NB4 (cell line): ENCODE measurements around the gene NEFH.

Experiments
- DNase-seq: peaks from one replicate; pipeline ENCODE4 v3.0.0; 2010; ENCODE audit warnings: low read depth
- H3K4me3 ChIP-seq: one replicate; pipeline ENCODE4 v1.5.1; 2011; ENCODE audit warnings: mild to moderate bottlenecking, low read depth, low read length, moderate library complexity
- MAX ChIP-seq: IDR thresholded peaks from 2 replicates; pipeline ENCODE4 v1.6.1; 2011; ENCODE audit warnings: low read depth, low read length
- MYC ChIP-seq: IDR thresholded peaks from 2 replicates; pipeline ENCODE4 v1.6.1; 2011; ENCODE audit warnings: low read depth, low read length
- POLR2A ChIP-seq: IDR thresholded peaks from 2 replicates; pipeline ENCODE4 v1.6.1; 2011; ENCODE audit warnings: mild to moderate bottlenecking; ENCODE audit not compliant: insufficient read length; ENCODE audit errors: extremely low read depth
- TF ChIP-seq, protein P1 (sequence below): IDR thresholded peaks from one replicate; pipeline ENCODE4 v1.5.1; 2012; ENCODE audit warnings: low read depth, low read length

The NEFH gene

GRCh38 chr22:29510542-29510941 is 30.5 kb downstream of the NEFH start:
- TF ChIP-seq MAX = no peak
- TF ChIP-seq, protein P1, sequence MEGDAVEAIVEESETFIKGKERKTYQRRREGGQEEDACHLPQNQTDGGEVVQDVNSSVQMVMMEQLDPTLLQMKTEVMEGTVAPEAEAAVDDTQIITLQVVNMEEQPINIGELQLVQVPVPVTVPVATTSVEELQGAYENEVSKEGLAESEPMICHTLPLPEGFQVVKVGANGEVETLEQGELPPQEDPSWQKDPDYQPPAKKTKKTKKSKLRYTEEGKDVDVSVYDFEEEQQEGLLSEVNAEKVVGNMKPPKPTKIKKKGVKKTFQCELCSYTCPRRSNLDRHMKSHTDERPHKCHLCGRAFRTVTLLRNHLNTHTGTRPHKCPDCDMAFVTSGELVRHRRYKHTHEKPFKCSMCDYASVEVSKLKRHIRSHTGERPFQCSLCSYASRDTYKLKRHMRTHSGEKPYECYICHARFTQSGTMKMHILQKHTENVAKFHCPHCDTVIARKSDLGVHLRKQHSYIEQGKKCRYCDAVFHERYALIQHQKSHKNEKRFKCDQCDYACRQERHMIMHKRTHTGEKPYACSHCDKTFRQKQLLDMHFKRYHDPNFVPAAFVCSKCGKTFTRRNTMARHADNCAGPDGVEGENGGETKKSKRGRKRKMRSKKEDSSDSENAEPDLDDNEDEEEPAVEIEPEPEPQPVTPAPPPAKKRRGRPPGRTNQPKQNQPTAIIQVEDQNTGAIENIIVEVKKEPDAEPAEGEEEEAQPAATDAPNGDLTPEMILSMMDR = no peak
- TF ChIP-seq MYC = no peak
- TF ChIP-seq POLR2A = no peak
- no peak overlapping the region for H3K4me3 ChIP-seq
- DNase-seq = no peak

GRCh38 chr22:29511126-29511862 is 31.3 kb downstream of the NEFH start:
- H3K4me3 ChIP-seq = no peak overlapping the region
- TF ChIP-seq MAX = no peak
- TF ChIP-seq, protein P1 = no peak
- no peak for TF ChIP-seq POLR2A
- no peak for TF ChIP-seq MYC
- no peak for DNase-seq

DNA sequence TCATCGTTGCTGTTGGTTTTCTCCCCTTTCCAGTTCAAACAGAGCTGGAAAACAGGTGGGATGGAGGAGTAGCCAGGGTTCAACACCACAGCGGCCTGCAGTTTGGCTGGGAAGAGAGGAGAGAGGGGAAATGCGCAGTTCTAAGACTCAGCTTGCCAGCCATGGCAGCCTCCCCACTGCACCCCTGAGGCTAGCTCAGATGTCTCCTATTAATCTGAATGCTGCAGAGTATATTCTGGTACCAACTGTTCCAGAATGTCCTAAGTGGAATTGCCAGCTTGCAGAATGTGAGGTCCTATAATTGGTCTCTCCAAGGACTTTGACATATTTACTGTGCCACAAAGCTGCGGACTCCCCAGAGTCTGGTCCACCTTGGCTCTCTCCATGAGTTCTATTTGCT is 32.0 kb downstream of the NEFH start:
- TF ChIP-seq MAX (no peak), MYC (no peak), POLR2A (no peak)
- TF ChIP-seq, protein P1 = no peak
- DNase-seq = no peak
- H3K4me3 ChIP-seq = no peak overlapping the region

GRCh38 chr22:29517215-29517908 is 37.3 kb downstream of the NEFH start:
- no peak for DNase-seq
- H3K4me3 ChIP-seq = no peak overlapping the region

GRCh38 chr22:29518427-29518826 is 38.4 kb downstream of the NEFH start:
- H3K4me3 ChIP-seq = no peak overlapping the region
- no peak for TF ChIP-seq POLR2A
- TF ChIP-seq MAX = no peak
- no peak for DNase-seq

More at GRCh38 chr22:29517215-29517908, 37.3 kb downstream of the NEFH start:
- no peak for TF ChIP-seq MAX
- TF ChIP-seq MYC = no peak
- TF ChIP-seq POLR2A = no peak
- TF ChIP-seq, protein P1 = no peak

GRCh38 chr22:29519996-29520395 is 40.0 kb downstream of the NEFH start:
- TF ChIP-seq, protein P1 = no peak
- TF ChIP-seq POLR2A = no peak
- TF ChIP-seq MYC = no peak
- no peak for TF ChIP-seq MAX
- no peak overlapping the region for H3K4me3 ChIP-seq
- no peak for DNase-seq
